IPS DF 4.7 (cell line): ENCODE data around the gene SHD.
A peak's percentile ranks its signal among the peaks of the same experiment; 100 is the strongest.
"Not testable (repeated sequence)": the region's sequence is repeated elsewhere in the genome, so short reads cannot be mapped to it uniquely, and the experiment has no call there.

Experiments
- DNase-seq: peaks from one replicate; pipeline ENCODE4 v3.0.0-alpha.2; 2013; ENCODE audit warnings: low spot score; ENCODE audit errors: extremely low read depth

Gene SHD, protein sequence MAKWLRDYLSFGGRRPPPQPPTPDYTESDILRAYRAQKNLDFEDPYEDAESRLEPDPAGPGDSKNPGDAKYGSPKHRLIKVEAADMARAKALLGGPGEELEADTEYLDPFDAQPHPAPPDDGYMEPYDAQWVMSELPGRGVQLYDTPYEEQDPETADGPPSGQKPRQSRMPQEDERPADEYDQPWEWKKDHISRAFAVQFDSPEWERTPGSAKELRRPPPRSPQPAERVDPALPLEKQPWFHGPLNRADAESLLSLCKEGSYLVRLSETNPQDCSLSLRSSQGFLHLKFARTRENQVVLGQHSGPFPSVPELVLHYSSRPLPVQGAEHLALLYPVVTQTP

DNA sequence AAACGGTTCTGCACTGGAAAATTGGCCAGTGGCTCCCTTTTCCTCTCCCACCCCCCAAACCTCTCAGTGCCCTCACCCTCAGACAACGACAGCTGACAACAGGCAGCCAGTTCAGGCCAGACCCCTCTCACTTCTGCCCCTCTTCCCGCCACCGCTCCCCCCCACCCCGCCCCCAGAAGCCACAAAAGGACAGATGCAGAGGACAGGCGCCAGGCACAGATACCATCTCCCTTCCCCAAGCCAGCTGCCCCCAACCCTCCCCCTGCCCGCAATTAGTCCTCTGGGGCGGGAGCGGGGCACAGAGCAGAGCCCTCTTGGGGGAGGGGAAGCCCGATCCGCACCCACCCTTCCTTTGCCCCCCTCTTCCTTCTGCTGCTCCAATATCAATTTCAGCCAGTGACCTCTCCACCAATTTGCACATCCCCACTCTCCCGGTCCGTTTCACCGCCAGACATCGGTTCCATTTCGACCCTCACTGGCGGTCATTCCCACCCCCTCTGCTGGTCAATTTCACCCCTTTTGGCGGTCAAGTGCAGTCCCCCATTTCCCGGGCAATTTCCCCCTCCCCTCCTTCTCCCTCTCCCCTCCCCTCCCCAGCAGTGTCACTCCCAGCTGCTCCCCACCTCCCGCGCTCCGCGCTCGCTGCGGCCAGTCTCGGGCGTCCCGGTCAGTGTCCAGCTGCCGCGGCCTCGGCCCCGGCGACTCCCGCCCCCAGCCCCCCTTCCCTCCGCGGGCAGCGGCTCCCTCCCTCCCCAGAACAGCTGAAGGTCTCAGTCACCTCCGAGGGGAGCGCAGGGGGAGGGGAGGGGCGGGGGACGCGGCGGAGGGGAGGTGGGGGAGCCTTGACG lies at the start of gene SHD:
Gene SHD, plus strand, starts transcription at position 848 of the 848 bp plus-strand sequence. CDS start 798 bp downstream, outside the sequence.
- no peak for DNase-seq

DNA sequence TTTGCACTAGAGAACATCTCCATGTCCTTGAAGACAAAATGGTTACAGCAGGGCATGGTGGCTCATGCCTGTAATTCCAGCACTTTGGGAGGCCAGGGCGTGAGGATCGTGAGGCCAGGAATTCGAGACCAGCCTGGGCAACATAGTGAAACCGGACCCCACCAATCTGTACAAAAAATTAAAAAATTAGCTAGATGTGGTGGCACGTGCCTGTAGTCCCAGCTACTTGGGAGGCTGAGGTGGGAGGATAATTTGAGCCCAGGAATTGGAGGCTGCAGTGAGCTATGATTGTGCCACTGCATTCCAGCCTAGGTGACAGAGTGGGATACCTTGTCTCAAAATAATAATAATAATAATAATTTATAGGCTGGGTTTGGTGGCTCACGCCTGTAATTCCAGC lies 48.8 kb upstream of the SHD start:
- not testable (repeated sequence) for DNase-seq

DNA sequence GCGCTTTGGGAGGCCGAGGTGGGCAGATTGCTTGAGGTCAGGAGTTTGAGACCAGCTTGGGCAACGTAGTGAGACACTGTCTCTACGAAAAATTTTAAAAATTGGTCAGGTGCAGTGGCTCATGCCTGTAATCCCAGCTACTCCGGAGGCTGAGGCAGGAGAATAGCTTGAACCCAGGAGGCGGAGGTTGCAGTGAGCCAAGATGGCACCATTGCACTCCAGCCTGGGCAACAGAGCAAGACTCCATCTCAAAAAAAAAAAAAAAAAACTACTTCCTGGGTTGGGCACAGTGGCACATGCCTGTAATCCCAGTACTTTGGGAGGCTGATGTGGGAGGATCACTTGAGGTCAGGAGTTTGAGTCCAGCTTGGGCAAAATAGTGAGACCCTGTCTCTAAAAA lies 47.5 kb upstream of the SHD start:
- not testable (repeated sequence) for DNase-seq

DNA sequence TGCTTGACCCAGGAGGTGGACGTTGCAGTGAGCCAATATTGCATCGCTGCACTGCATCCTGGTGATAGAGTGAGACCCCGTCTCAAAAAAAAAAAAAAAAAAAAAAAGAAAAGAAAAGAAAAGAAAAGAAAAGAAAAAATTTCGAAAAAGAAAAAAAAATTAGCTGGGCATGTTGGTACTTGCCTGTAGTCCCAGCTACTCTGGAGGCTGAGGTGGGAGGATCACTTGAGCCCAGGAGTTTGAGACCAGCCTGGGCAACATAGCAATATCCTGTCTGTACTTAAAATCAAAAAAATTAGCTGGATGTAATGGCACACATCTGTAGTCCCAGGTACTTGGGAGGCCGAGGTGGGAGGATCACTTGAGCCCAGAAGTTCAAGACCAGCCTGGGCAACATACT lies 46.9 kb upstream of the SHD start:
- DNase-seq = not testable (repeated sequence)

DNA sequence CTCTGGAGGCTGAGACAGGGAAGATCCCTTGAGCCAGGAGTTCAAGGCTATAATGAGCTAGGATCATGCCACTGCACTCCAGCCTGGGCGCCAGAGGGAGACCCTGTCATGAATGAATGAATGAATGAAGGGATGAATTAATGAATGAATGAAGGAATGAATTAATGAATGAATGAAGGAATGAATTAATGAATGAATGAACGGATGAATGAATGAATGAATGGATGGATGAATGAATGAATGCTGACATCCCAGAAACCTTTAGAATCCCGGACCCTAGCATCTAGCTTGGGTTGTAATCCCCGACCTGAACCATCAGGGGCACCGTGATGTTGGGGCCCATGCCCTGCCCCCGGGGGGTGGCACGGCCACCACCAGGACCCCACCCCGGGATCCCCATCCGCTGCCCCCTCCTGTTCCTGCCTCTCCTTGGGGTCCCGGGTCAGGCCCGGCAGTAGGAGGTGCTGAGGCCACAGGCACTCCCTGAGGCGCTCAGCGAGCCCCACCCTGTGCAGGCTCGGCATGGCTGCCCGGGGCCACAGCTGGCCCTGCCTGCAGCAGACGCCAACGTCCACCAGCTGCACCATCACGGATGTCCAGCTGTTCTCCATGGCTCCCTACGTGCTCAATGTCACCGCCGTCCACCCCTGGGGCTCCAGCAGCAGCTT lies 46.3 kb upstream of the SHD start:
- no peak for DNase-seq

DNA sequence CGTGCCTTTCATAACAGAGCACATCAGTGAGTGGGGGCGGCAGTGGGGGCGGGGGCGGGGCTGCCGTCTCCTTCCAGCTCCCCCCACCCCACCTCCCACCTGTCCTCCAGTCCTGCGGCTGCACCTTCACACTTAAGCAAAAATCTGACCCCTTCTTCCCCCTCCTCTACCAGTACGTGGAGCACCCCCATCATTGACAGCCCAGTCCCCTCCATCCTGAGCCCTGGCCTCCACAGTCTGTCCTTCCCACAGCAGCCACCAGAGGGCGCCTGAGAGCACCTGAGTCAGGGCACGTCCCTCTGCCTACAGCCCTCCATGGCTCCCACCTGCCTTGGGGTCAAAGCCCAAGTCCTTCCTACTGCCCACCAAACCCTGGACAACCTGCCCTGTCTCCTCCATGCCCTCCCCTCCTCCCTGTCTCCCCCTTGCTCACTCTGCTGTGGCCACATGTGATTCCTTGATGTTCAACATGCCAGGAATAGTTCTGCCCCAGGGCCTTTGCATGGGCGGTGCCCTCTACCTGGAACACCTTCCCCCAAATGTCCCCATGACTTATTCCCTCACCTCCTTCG lies 45.7 kb upstream of the SHD start:
- DNase-seq = no peak

DNA sequence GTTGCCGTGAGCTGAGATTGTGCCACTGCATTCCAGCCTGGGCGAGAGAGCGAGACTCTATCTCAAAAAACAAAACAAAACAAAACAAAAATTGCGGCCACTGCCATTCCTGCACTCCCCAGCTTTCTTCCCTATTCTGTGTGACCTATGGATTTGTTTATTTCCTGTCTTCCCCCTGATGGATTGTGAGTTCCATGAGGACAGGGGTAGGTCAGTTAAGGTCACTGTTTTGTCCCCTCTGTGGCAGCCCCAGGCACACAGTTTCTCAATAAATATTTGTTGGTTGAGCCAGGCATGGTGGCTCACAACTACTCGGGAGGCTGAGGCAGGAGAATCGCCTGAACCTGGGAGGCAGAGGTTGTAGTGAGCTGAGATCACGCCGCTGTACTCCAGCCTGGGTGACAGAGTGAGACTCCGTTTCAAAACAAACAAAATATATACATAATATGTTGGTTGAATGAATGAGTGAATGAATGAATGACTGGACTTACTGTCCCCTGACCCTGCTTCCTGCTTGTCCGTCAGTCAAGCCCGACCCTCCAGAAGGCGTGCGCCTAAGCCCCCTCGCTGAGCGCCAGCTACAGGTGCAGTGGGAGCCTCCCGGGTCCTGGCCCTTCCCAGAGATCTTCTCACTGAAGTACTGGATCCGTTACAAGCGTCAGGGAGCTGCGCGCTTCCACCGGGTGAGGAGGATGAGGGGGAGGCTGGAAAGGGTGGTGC lies 44.8 kb upstream of the SHD start:
- no peak for DNase-seq

DNA sequence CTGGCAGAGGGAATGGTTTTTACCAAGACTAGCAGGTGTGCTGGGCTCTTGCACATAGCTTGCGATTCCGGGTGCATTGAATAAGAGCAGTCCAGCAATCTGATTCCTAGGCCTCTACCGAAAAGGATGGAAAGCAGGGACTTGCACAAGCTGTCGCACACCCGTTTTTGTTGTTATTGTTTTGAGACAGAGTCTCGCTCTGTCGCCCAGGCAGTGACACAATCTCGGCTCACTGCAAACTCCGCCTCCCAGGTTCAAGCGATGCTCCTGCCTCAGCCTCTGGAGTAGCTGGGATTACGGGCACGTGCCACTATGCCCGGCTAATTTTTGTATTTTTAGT lies 44.2 kb upstream of the SHD start:
- no peak for DNase-seq

DNA sequence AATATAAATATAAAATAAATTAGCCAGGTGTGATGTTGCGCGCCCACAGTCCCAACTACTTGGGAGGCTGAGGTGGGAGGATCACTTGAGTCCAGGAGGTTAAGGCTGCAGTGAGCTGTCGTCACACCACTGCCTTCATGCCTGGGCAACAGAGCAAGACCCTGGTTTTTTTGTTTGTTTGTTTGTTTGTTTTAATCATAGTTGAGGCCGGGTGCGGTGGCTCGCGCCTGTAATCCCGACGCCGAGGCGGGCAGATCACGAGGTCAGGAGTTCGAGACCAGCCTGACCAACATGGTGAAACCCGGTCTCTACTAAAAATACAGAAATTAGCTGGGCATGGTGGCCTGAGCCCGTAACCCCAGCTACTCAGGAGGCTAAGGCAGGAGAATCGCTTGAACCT lies 41.6 kb upstream of the SHD start:
- not testable (repeated sequence) for DNase-seq

DNA sequence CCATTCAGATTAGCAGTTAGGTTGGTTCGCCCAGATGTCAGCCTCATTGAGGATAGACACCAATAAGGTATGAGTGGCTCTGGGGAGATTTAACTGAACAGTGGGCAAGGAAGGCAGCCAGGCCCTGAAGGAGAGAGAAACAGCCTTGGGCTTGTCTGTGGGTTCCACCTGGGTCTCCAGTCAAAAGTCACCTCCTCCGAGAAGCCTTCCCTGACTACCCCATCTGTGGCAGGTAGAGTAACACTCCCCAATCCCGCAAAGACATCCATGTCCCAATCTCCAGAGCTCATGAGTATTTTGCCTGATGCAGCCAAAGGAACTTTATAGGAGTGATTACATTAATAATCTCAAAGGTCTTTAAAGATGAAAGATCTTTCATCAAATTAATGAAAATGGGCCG lies 40.2 kb upstream of the SHD start:
- no peak for DNase-seq

DNA sequence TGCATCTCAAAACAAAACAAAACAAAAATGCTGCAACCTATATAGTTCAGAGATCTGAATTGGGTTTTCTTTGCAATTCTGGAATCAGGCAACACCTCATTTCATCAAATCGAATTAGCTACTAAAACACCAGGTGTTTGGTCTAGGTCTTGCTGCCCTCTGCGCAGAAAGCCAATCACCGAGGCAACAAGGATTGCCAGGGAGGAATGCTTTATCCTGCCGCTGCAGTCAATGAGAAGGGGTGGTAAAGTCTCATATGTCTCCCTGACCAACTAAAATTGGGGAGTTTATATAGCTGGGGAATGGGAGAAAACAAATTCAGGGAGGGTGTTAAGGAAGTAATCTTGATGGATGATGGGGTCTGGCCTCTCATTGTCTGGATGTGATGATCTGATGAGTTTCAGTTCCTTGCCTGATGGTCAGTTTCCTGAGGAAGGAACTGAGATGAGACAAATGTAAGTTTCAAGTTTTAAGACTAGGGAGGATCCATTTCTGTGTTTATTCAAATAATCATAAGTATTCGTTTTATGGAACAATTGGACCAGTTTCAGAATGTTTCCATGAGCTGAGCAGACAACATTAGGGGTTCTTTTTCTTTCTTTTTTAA lies 37.1 kb upstream of the SHD start:
- no peak for DNase-seq

DNA sequence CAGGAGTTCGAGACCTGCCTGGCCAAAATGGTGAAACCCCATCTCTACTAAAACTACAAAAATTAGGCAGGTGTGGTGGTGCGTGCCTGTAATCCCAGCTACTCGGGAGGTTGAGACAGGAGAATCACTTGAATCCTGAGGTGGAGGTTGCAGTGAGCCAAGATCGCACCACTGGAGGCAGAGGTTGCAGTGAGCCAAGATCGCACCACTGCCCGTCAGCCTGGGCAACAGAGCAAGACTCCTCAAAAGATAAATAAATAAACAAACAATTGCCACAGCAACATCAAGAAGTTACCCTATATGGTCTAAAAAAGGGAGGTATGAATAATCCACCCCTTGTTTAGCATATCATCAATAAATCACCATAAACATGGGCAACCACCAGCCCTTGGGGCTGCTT lies 33.1 kb upstream of the SHD start:
- not testable (repeated sequence) for DNase-seq

DNA sequence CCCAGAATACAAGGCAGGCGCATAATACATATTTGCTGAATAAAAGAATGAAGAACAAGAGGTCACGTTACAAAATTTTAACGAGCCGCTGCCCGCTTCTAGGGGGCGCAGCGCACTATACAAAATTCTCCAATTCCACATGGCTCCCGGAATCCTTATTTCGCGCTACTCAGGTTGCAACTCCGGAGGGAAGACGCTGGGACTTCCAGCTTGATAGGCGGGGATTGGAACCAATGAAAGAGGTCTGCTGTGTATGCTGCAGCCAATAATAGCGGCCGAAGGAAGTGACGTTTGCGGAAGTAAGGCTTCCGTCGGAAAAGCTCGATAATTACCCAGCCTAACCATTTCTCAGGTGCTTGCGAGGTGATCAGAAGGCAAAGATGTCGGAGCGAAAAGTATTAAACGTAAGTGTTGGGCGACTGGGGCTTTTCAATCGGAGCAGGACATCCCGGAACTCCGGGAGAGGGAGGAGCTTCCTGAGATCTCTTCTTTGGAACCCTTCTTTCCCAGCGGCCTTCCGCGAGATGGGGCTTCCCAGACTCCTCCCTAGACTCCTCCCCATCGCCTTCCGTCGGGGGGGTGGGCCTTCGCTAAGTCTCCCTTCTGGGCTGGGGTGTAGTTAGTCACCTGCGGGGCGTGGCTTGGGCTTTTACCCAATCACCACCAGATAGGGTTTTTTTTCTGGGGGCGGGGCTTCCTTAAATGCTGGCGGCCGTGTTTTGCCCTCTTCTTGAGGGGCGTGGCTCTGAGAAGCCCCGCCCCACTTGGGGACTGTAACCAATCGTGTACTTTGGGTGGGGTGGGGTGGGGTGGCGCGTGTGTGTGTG lies 32.1 kb upstream of the SHD start, which contains the start of gene YJU2:
Gene YJU2, plus strand, starts transcription at position 314 of the 827 bp plus-strand sequence. Its CDS starts 67 bp downstream, at position 381.
- peak; percentile 95 for DNase-seq

DNA sequence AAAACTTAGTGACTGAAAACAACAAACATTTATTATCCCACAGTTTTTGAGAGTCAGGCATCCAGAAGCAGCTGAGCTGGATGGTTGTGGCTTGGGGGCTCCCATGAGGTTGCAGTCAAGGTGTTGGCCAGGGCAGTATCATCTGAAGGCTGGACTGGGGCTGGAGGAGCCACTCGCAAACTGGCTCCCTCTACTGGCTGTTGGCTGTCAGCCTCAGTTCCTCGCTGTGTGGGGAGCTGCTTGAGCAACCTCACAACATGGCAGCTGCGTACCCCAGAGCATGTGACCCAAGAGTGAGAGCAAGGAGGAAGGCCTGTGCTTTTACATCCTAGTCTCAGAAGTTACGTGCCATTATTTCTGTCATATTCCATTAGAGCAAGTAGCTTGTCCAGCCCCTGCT lies 22.5 kb upstream of the SHD start:
- DNase-seq = no peak

DNA sequence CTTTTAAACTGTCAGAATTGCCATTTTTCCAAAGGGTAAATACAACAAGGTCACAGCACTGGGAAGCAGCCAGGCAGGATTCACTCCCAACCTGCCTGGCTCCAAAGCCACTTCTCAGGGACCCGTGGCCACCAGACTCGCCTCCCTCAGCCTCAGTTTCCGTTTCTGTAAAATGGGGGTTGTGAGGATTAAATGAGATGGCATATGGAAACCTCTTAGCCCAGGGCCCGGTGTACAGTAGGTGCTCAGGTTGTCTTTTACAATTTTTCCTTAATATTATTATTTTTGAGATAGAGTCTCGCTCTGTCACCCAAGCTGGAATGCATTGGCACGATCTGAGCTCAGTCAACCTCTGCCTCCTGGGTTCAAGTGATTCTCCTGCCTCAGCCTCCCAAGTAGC lies 22.0 kb upstream of the SHD start:
- no peak for DNase-seq

DNA sequence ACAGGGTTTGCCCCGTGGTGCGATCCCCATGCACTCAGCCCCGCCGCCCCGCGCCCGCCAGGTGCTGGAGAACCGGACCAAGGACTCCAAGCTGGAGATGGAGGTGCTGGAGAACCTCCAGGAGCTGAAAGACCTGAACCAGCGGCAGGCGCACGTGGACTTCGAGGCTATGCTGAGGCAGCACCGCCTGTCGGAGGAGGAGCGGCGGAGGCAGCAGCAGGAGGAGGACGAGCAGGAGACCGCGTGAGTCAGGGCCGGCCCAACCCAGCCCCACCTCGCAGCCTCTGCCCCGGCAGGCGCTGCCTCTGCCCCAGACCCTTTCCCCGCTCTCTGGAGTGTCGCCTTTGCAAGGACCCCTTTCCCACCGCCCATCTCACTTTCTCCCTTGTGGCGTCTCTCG lies 20.9 kb upstream of the SHD start:
- DNase-seq = no peak

DNA sequence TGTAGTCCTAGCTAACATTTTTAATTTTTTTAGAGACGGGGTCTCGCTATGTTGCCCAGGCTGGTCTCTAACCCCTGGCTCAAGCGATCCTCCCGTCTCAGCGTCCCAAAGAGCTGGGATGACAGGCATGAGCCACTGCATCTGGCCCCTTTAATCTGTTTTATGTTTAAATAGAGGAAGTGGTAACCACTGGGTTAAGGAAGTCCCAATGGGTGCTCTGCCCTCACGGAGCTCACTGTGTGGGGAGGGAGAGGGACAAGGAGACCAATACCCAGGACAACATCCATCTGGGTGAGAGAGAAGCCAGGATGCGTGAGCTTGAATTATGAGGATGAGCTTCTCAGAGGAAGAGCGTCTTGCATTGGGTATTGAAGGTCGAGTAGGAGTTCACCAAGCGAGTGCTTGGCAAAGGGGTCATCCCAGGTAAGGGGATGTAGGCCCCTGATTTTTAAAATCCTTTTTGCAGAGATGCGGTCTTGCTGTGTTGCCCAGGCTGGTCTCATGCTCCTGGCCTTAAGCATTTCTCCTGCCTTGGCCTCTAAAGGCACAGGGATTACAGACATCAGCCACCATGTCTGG lies 18.4 kb upstream of the SHD start:
- no peak for DNase-seq

DNA sequence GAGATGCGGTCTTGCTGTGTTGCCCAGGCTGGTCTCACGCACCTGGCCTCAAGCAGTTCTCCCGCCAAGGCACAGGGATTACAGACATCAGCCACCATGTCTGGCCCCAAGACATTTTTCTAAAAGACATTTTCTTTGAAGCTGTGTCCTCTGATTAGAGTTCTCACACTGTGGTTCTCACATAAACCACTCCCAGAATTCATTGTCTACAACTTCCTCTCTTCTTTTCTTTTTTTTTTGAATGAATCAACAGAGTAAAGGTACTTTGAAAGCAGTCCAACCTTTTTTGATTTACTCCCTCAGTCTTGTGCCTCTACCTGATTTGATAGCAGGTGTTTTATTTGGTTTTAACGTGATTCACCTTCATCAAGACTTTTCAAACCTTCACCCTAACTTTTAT lies 14.3 kb upstream of the SHD start:
- DNase-seq = no peak

DNA sequence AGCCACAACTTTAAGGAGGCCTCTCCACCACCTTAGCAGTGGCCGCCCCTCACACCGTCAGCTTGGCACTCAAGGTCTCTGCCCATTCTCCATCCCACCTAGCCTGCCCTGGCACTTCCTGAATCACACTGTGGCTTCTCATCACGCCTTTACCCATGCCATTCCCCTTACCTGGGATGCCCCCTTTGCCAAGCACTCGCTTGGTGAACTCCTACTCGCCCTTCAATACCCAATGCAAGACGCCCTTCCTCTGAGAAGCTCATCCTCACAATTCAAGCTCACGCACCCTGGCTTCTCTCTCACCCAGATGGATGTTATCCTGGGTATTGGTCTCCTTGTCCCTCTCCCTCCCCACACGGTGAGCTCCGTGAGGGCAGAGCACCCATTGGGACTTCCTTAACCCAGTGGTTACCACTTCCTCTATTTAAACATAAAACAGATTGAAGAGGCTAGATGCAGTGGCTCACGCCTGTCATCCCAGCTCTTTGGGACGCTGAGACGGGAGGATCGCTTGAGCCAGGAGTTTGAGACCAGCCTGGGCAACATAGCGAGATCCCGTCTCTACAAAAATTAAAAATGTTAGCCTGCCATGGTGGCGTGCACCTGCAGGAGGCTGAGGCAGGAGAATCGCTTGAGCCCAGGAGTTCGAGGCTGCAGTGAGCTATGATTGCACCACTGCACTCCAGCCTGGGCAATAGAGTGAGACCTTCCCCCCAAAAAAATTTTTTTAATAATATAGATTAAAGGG lies 12.6 kb upstream of the SHD start:
- no peak for DNase-seq
